Measurements from ENCODE around the gene SLFN11. TPM values are rescaled to one million over a fixed set of nuclear protein-coding genes. Genes with fewer than 3 reads are reported as not detected.

The SLFN11 gene
- total and polyA plus RNA-seq, 2 of the 4 experiments (the other 2 are of a cell fraction): 29.9 to 144 TPM

DNA sequence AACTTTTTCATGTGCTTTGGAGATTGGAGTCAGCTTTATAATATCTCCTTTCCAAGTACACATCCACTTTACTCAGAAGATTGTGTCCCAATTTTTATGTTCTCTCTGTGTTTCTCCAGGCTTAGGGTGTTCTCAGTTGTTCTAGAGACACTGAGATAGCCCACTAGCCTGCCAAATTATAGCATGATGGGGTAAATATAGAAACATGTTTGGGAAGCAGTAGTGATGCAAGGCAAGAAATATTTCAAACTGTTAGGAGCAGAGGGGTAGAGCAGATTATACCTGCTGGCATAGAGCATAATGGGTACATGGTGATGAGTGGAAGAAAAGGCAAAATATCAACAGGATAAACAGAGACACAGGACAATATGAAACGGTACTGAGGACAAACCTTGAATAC is 12.4 kb downstream of the SLFN11 start:
- POLR2A ChIA-PET (ENCODE audit: unreplicated experiment): no interaction called here
- Histone ChIP-seq H2AK9ac (replicated peaks; ENCODE audit: low read depth, low read length, poor library complexity) (no peak overlapping the region), H3K79me1 (ENCODE audit: low read depth in 1 of 2, low read length in 2 of 2) (peaks cover 20 to 29% of the 10 kb centered on the region in 2 experiments), H3K9me1 (ENCODE audit: insufficient read depth, low read length) (0 out of 2 replicates have a peak, but pooled peaks cover 4% of the 10 kb centered on the region), H3K14ac (replicated peaks; ENCODE audit: low read depth, low read length) (no peak overlapping the region), H3K4me3 (ENCODE audit: insufficient read depth, low read depth, low read length) (no peak overlapping the region), H4K20me1 (ENCODE audit: insufficient read depth, low read length) (peaks cover 3% of the 10 kb centered on the region; the same call in 1 of the 2 replicates), H2BK5ac (ENCODE audit: low read depth, low read length, poor library complexity, severe bottlenecking) (no peak overlapping the region), H3K4me2 (ENCODE audit: low read depth, low read length) (no peak overlapping the region), H3K36me3 (ENCODE audit: control insufficient read depth, insufficient read depth, low read length) (peaks cover 26% of the 10 kb centered on the region), H4K8ac (ENCODE audit: low read depth in 2 of 2, low read length in 2 of 2) (no peak overlapping the region), H3K9ac (ENCODE audit: low read depth, low read length) (no peak overlapping the region), H3K4me1 (ENCODE audit: control insufficient read depth, insufficient read depth, low read length) (no peaks in the 10 kb centered on the region), H3K23ac (ENCODE audit: low read depth, low read length) (no peak overlapping the region), H2BK20ac (ENCODE audit: low read depth, low read length) (no peak overlapping the region), H3K18ac (ENCODE audit: low read depth, low read length) (no peak overlapping the region), H2AFZ (replicated peaks; ENCODE audit: low read length, poor library complexity) (no peak overlapping the region), H4K5ac (ENCODE audit: low read depth, low read length) (no peak overlapping the region), H2BK15ac (ENCODE audit: low read depth, low read length) (no peak overlapping the region), H3K27me3 (ENCODE audit: control insufficient read depth, insufficient read depth, low read length) (no peaks in the 10 kb centered on the region), H3K9me3 (ENCODE audit: control insufficient read depth, insufficient read depth, low read length) (no peaks in the 10 kb centered on the region), H4K91ac (ENCODE audit: insufficient read depth, low read depth, low read length) (no peak overlapping the region), H2AK5ac (ENCODE audit: low read depth, low read length) (no peak overlapping the region), H2BK120ac (ENCODE audit: low read depth, low read length) (no peak overlapping the region), H3K56ac (ENCODE audit: extremely low read depth, insufficient read depth, low read length) (no peak overlapping the region), H3K27ac (ENCODE audit: insufficient read depth, low read length) (no peak overlapping the region), H3K4ac (ENCODE audit: low read depth, low read length) (no peak overlapping the region)
- ATAC-seq (ENCODE audit: low read depth): no peak
- BruUV-seq (replicated peaks): no TSS peak
- dilution Hi-C loops (cut with HindIII; ENCODE audit: low sequenced_read_pairs, unreplicated experiment) (no loop called here), in situ Hi-C loops (cut with MboI; ENCODE audit: low sequenced_read_pairs) (loop anchor here (25.0 kb wide), 1 partner anchor 376 kb away; the partner anchor contains the start of gene RASL10B), intact Hi-C loops (cut with micrococcal nuclease) (no loop called here)
- CTCF ChIA-PET: no interaction called here
- no peak for TF ChIP-seq RFX5 (IDR thresholded peaks at IDR 0.05; ENCODE audit: low read depth, low read length)
- TF ChIP-seq CHD1 (IDR thresholded peaks at IDR 0.05; ENCODE audit: low read depth, low read length): no peak
- TF ChIP-seq RCOR1 (IDR thresholded peaks at IDR 0.05; ENCODE audit: insufficient replicate concordance, low read length): no peak
- TF ChIP-seq, protein P1, sequence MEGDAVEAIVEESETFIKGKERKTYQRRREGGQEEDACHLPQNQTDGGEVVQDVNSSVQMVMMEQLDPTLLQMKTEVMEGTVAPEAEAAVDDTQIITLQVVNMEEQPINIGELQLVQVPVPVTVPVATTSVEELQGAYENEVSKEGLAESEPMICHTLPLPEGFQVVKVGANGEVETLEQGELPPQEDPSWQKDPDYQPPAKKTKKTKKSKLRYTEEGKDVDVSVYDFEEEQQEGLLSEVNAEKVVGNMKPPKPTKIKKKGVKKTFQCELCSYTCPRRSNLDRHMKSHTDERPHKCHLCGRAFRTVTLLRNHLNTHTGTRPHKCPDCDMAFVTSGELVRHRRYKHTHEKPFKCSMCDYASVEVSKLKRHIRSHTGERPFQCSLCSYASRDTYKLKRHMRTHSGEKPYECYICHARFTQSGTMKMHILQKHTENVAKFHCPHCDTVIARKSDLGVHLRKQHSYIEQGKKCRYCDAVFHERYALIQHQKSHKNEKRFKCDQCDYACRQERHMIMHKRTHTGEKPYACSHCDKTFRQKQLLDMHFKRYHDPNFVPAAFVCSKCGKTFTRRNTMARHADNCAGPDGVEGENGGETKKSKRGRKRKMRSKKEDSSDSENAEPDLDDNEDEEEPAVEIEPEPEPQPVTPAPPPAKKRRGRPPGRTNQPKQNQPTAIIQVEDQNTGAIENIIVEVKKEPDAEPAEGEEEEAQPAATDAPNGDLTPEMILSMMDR (conservative IDR thresholded peaks at IDR 0.05; ENCODE audit: low read depth, low read length): no peak
- TF ChIP-seq, protein P2, sequence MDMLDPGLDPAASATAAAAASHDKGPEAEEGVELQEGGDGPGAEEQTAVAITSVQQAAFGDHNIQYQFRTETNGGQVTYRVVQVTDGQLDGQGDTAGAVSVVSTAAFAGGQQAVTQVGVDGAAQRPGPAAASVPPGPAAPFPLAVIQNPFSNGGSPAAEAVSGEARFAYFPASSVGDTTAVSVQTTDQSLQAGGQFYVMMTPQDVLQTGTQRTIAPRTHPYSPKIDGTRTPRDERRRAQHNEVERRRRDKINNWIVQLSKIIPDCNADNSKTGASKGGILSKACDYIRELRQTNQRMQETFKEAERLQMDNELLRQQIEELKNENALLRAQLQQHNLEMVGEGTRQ (IDR thresholded peaks at IDR 0.05; ENCODE audit: low read depth, low read length): no peak
- no peak for TF ChIP-seq FOS (IDR thresholded peaks at IDR 0.05; ENCODE audit: low read depth, low read length)
- no peak for TF ChIP-seq SMC3 (IDR thresholded peaks at IDR 0.05; ENCODE audit: low read depth, low read length)
- TF ChIP-seq NFE2L2 (IDR thresholded peaks at IDR 0.05; ENCODE audit: low read depth, low read length): no peak
- TF ChIP-seq BHLHE40 (IDR thresholded peaks at IDR 0.05; ENCODE audit: low read depth, low read length): no peak
- no peak for TF ChIP-seq CEBPB (IDR thresholded peaks at IDR 0.05; ENCODE audit: low read depth, low read length)
- no peak for TF ChIP-seq MXI1 (IDR thresholded peaks at IDR 0.05; ENCODE audit: borderline replicate concordance, low read depth, low read length)
- TF ChIP-seq POLR2A (IDR thresholded peaks at IDR 0.05; ENCODE audit: low read depth, low read length): no peak
- no peak for TF ChIP-seq MAFK (IDR thresholded peaks at IDR 0.05; ENCODE audit: low read depth, low read length)
- no peak for TF ChIP-seq MAZ (IDR thresholded peaks at IDR 0.05; ENCODE audit: borderline replicate concordance, low read depth, low read length)
- TF ChIP-seq, protein P3, sequence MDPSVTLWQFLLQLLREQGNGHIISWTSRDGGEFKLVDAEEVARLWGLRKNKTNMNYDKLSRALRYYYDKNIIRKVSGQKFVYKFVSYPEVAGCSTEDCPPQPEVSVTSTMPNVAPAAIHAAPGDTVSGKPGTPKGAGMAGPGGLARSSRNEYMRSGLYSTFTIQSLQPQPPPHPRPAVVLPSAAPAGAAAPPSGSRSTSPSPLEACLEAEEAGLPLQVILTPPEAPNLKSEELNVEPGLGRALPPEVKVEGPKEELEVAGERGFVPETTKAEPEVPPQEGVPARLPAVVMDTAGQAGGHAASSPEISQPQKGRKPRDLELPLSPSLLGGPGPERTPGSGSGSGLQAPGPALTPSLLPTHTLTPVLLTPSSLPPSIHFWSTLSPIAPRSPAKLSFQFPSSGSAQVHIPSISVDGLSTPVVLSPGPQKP (IDR thresholded peaks at IDR 0.05; ENCODE audit: borderline replicate concordance, low read depth, low read length): no peak
- no peak for TF ChIP-seq RAD21 (IDR thresholded peaks at IDR 0.05; ENCODE audit: low read length)
- DNase-seq: no peak
- no CpG with 5 or more reads among the region's 1 CpG for WGBS, 2 experiments (ENCODE audit: extremely low coverage in 2 of 2, insufficient read length in 1 of 2)

All from IMR-90 (cell line).